ENCODE data around the gene ZNF785. TPM values are rescaled to one million over a fixed set of nuclear protein-coding genes. Genes with fewer than 3 reads are reported as not detected.

Gene ZNF785
- total RNA-seq, 1 donor from 2014 or later = 20.2 TPM

- peaks cover 12% of the 10 kb centered on the region for H3K36me3 Mint-ChIP-seq (ENCODE audit: low read depth)
These were observed 27.9 kb downstream of the ZNF785 start for GRCh38 chr16:30557707-30557956.

GRCh38 chr16:30556125-30556473 is 29.4 kb downstream of the ZNF785 start:
- Mint-ChIP-seq H3K9me3 (ENCODE audit: low read depth) (no peaks in the 10 kb centered on the region), H3K36me3 (ENCODE audit: low read depth) (peaks cover 12% of the 10 kb centered on the region), H3K4me3 (ENCODE audit: unreplicated experiment) (no peak overlapping the region), H3K27me3 (ENCODE audit: low read depth) (no peaks in the 10 kb centered on the region), H3K27ac (ENCODE audit: unreplicated experiment) (no peak overlapping the region), H3K4me1 (ENCODE audit: low read depth) (peaks cover 17% of the 10 kb centered on the region)
- DNase-seq (ENCODE audit: low spot score) = no peak
- TF ChIP-seq CTCF (IDR thresholded peaks at IDR 0.05) = no peak

More at GRCh38 chr16:30557707-30557956, 27.9 kb downstream of the ZNF785 start:
- Mint-ChIP-seq H3K27me3 (ENCODE audit: low read depth) (no peaks in the 10 kb centered on the region), H3K4me3 (ENCODE audit: unreplicated experiment) (peak overlapping the region; percentile 74), H3K27ac (ENCODE audit: unreplicated experiment) (peak overlapping the region; percentile 77), H3K4me1 (ENCODE audit: low read depth) (peaks cover 17% of the 10 kb centered on the region), H3K9me3 (ENCODE audit: low read depth) (no peaks in the 10 kb centered on the region)
- no peak for DNase-seq (ENCODE audit: low spot score)
- no peak for TF ChIP-seq CTCF (IDR thresholded peaks at IDR 0.05)

GRCh38 chr16:30555315-30556124 is 30.0 kb downstream of the ZNF785 start:
- DNase-seq (ENCODE audit: low spot score) = peak; percentile 87
- no peaks in the 10 kb centered on the region for H3K9me3 Mint-ChIP-seq (ENCODE audit: low read depth)

GRCh38 chr16:30554557-30555314 is 30.8 kb downstream of the ZNF785 start:
- no peak overlapping the region for H3K4me3 Mint-ChIP-seq (ENCODE audit: unreplicated experiment)
- no peak overlapping the region for H3K27ac Mint-ChIP-seq (ENCODE audit: unreplicated experiment)

More at GRCh38 chr16:30555315-30556124, 30.0 kb downstream of the ZNF785 start:
- Mint-ChIP-seq H3K4me1 (ENCODE audit: low read depth) (peaks cover 17% of the 10 kb centered on the region), H3K4me3 (ENCODE audit: unreplicated experiment) (no peak overlapping the region), H3K27ac (ENCODE audit: unreplicated experiment) (no peak overlapping the region), H3K36me3 (ENCODE audit: low read depth) (peaks cover 12% of the 10 kb centered on the region), H3K27me3 (ENCODE audit: low read depth) (no peaks in the 10 kb centered on the region)
- no peak for TF ChIP-seq CTCF (IDR thresholded peaks at IDR 0.05)

More at GRCh38 chr16:30554557-30555314, 30.8 kb downstream of the ZNF785 start:
- Mint-ChIP-seq H3K4me1 (ENCODE audit: low read depth) (peaks cover 17% of the 10 kb centered on the region), H3K27me3 (ENCODE audit: low read depth) (no peaks in the 10 kb centered on the region), H3K9me3 (ENCODE audit: low read depth) (no peaks in the 10 kb centered on the region), H3K36me3 (ENCODE audit: low read depth) (peaks cover 12% of the 10 kb centered on the region)
- DNase-seq (ENCODE audit: low spot score) = peak; percentile 81
- TF ChIP-seq CTCF (IDR thresholded peaks at IDR 0.05) = no peak

Data from chondrocyte (in vitro differentiated cells).